SU-DHL-6 (cell line): ENCODE results near the gene ZFYVE16.
"Not testable (repeated sequence)": the region's sequence is repeated elsewhere in the genome, so short reads cannot be mapped to it uniquely, and the experiment has no call there.

Source experiments
- H2AFZ ChIP-seq: fragments of 200-600 bp; sonication (generic); 2 replicates; pipeline ENCODE4 v1.6.1; 2014; ENCODE audit warnings: low read depth, mild to moderate bottlenecking, moderate library complexity, mixed read lengths, antibody characterized with exemption, low read length; ENCODE audit not compliant: severe bottlenecking
- H3F3A ChIP-seq: fragments of 200-600 bp; shearing (Covaris generic); 2 replicates; pipeline ENCODE4 v1.6.0; 2016; ENCODE audit warnings: antibody characterized with exemption, mild to moderate bottlenecking; ENCODE audit not compliant: insufficient read depth
- H3K27ac ChIP-seq: fragments of 200-600 bp; sonication (generic); 2 replicates; pipeline ENCODE4 v1.5.1; 2016; ENCODE audit warnings: low read depth, mild to moderate bottlenecking, low read length, moderate library complexity, mixed read lengths
- H3K27me3 ChIP-seq: fragments of 200-600 bp; sonication (generic), shearing (Covaris generic); 2 replicates; pipeline ENCODE4 v1.6.0; 2014; ENCODE audit warnings: mild to moderate bottlenecking, low read length
- H3K36me3 ChIP-seq: fragments of 200-600 bp; sonication (generic); 2 replicates; pipeline ENCODE4 v1.6.1; 2014; ENCODE audit warnings: mild to moderate bottlenecking, low read length, mixed read lengths
- H3K4me2 ChIP-seq: fragments of 300-600, 200-600 bp; shearing (Covaris generic), sonication (generic); 2 replicates; pipeline ENCODE4 v1.6.0; 2014; ENCODE audit warnings: low read length, low read depth, mild to moderate bottlenecking; ENCODE audit not compliant: poor library complexity, severe bottlenecking
- H3K4me3 ChIP-seq: fragments of 200-600 bp; sonication (generic); 2 replicates; pipeline ENCODE4 v1.5.1; 2014; ENCODE audit warnings: antibody characterized with exemption, low read length, mild to moderate bottlenecking, mixed read lengths; ENCODE audit not compliant: insufficient read depth, poor library complexity, severe bottlenecking
- H3K79me2 ChIP-seq: fragments of 200-600 bp; sonication (generic); 2 replicates; pipeline ENCODE4 v1.6.1; 2014; ENCODE audit warnings: mild to moderate bottlenecking, low read length, moderate library complexity; ENCODE audit not compliant: insufficient read depth
- H3K9ac ChIP-seq: fragments of 200-600 bp; sonication (generic); 2 replicates; pipeline ENCODE4 v1.7.0; 2014; ENCODE audit warnings: mild to moderate bottlenecking, low read length
- H3K9me2 ChIP-seq: fragments of 200-600 bp; sonication (generic); replicated peaks from 2 replicates; pipeline ENCODE4 v1.6.1; 2014; ENCODE audit warnings: low read length; ENCODE audit not compliant: insufficient read depth
- H3K9me3 ChIP-seq: fragments of 200-600 bp; sonication (generic); 2 replicates; pipeline ENCODE4 v1.6.1; 2014; ENCODE audit warnings: low read length, mixed read lengths; ENCODE audit not compliant: insufficient read depth
- H4K20me1 ChIP-seq: fragments of 200-600 bp; sonication (generic); 2 replicates; pipeline ENCODE4 v1.6.1; 2014; ENCODE audit warnings: low read depth, mild to moderate bottlenecking, antibody characterized with exemption, low read length, moderate library complexity, mixed read lengths
- EZH2phosphoT487 ChIP-seq: fragments of 200-600 bp; sonication (generic), shearing (Covaris generic); conservative IDR thresholded peaks from 2 replicates; pipeline ENCODE4 v1.6.1; 2018; ENCODE audit warnings: mild to moderate bottlenecking, antibody characterized with exemption, low read length, moderate library complexity, mixed read lengths
- TF ChIP-seq, protein P1 (sequence below): fragments of 200-600 bp; sonication (generic); IDR thresholded peaks from one replicate; pipeline ENCODE4 v1.5.1; 2017; ENCODE audit warnings: antibody characterized with exemption, mild to moderate bottlenecking, low read length, moderate library complexity; ENCODE audit not compliant: insufficient read depth, poor library complexity, severe bottlenecking

The ZFYVE16 gene

DNA sequence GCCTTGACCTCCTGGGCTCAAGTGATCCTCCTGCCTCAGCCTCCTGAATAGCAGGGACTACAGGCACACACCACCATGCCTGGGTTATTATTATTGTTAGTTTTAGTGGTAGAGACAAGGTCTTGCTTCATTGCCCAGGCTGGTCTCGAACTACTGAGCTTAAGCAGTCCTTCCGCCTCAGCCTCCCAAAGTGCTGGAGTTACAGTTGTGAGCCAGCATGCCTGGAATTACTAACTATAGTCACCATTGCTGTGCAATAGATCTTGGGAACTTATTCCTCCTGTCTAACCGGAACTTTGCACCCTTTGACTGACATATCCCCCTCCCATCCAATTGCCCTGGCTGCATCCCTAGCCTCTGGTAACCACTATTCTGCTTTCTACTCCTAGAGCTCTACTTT is 83.4 kb downstream of the ZFYVE16 start:
- Histone ChIP-seq H3K27me3 (peaks cover 3% of the 10 kb centered on the region; the same call in 1 of the 2 replicates), H3K9me2 (no peaks in the 10 kb centered on the region), H3F3A (peaks cover 13% of the 10 kb centered on the region; the same call in 1 of the 2 replicates), H3K4me2 (no peak overlapping the region), H3K36me3 (no peaks in the 10 kb centered on the region), H4K20me1 (no peaks in the 10 kb centered on the region), H3K79me2 (no peaks in the 10 kb centered on the region), H3K9ac (no peak overlapping the region), H3K4me3 (no peak overlapping the region), H3K27ac (no peak overlapping the region), H2AFZ (no peak overlapping the region), H3K9me3 (no peaks in the 10 kb centered on the region)
- no peak for TF ChIP-seq EZH2phosphoT487
- TF ChIP-seq, protein P1, sequence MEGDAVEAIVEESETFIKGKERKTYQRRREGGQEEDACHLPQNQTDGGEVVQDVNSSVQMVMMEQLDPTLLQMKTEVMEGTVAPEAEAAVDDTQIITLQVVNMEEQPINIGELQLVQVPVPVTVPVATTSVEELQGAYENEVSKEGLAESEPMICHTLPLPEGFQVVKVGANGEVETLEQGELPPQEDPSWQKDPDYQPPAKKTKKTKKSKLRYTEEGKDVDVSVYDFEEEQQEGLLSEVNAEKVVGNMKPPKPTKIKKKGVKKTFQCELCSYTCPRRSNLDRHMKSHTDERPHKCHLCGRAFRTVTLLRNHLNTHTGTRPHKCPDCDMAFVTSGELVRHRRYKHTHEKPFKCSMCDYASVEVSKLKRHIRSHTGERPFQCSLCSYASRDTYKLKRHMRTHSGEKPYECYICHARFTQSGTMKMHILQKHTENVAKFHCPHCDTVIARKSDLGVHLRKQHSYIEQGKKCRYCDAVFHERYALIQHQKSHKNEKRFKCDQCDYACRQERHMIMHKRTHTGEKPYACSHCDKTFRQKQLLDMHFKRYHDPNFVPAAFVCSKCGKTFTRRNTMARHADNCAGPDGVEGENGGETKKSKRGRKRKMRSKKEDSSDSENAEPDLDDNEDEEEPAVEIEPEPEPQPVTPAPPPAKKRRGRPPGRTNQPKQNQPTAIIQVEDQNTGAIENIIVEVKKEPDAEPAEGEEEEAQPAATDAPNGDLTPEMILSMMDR: no peak

DNA sequence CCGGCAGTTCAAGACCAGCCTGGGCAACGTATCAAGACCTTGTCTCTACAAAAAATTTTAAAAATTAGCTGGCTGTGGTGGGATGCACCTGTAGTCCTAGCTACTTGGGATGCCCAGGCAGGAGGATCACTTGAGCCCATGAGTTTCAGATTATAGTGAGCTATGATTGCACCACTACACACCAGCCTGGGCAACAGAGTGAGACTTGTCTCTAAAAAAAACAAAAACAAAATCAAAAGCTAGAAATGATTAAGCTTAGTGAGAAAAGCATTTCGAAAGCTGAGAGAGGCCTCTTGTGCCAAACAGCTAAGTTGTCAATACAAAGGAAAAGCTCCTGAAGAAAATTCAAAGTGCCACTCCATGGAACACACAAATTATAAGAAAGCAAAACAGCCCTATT is 84.9 kb downstream of the ZFYVE16 start:
- Histone ChIP-seq H3K36me3 (no peaks in the 10 kb centered on the region), H3K27me3 (peaks cover 3% of the 10 kb centered on the region; the same call in 1 of the 2 replicates), H3K4me2 (no peak overlapping the region), H3K9ac (no peak overlapping the region), H4K20me1 (no peaks in the 10 kb centered on the region), H3K4me3 (no peak overlapping the region), H2AFZ (no peak overlapping the region), H3K9me2 (no peaks in the 10 kb centered on the region), H3F3A (peaks cover 4% of the 10 kb centered on the region; the same call in 1 of the 2 replicates), H3K27ac (no peak overlapping the region), H3K79me2 (no peaks in the 10 kb centered on the region), H3K9me3 (no peaks in the 10 kb centered on the region)
- TF ChIP-seq EZH2phosphoT487: no peak
- TF ChIP-seq, protein P1: no peak

DNA sequence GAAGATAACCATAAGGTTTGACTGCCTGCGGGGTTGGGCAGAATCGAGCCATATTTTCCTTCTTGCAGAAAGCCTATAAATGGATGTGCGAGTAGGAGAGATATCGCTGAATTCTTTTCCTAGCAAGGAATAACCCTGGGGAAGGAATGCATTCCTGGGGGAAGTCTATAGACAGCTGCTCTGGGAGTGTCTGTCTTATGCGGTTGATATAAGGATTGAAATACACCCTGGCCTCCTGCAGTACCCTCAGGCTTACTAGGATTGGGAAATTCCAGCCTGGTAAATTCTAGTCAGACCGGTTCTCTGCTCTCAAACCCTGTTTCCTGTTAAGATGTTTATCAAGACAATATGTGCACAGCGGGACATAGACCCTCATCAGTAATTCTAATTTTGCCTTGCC is 85.6 kb downstream of the ZFYVE16 start:
- H3K79me2 ChIP-seq, H3K36me3 ChIP-seq, H3K27ac ChIP-seq, H2AFZ ChIP-seq, H3K4me3 ChIP-seq, H3F3A ChIP-seq, H3K9me3 ChIP-seq, H4K20me1 ChIP-seq, H3K4me2 ChIP-seq, H3K9me2 ChIP-seq, H3K9ac ChIP-seq, H3K27me3 ChIP-seq: not testable (repeated sequence)

DNA sequence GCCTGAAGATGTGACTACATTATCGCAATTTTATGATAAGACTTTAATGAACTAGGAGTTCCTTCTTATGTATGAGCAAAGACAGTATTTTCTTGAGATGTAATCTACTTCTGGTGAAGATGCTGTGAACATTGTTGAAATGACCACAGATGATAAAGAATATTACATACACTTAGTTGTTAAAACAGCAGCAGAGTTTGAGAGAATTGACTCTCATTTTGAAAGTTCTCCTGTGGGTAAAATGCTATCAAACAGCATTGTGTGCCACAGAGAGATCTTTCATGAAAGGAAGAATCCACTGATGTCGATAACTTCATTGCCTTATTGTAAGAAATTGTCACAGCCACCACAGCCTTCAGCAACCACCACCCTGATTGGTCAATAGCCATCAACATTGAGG is 88.0 kb downstream of the ZFYVE16 start:
- TF ChIP-seq, protein P1: no peak
- no peak for TF ChIP-seq EZH2phosphoT487
- H3K9ac ChIP-seq: no peak overlapping the region
- H3K4me3 ChIP-seq: no peak overlapping the region
- no peaks in the 10 kb centered on the region for H3K9me2 ChIP-seq
- no peaks in the 10 kb centered on the region for H3K9me3 ChIP-seq
- H3K27me3 ChIP-seq: no peaks in the 10 kb centered on the region
- no peak overlapping the region for H2AFZ ChIP-seq
- H3K36me3 ChIP-seq: no peaks in the 10 kb centered on the region
- no peak overlapping the region for H3K27ac ChIP-seq
- no peak overlapping the region for H3K4me2 ChIP-seq
- H3K79me2 ChIP-seq: no peaks in the 10 kb centered on the region
- no peaks in the 10 kb centered on the region for H3F3A ChIP-seq
- H4K20me1 ChIP-seq: no peaks in the 10 kb centered on the region
